PC-9 (cell line): ENCODE data around the gene TCF4. TPM values are rescaled to one million over a fixed set of nuclear protein-coding genes. Genes with fewer than 3 reads are reported as not detected.

Experiments
- BruUV-seq: library from RNA; stranded (reverse); fragments of 400-500 nt; replicated peaks from 2 replicates; lab custom pipeline; 2021; lab: Mats Ljungman, UMichigan
- CTCF ChIA-PET: fragments of 300-600 bp; sonication (Branson Sonifier 250); formaldehyde crosslinking; loops from one replicate; lab custom pipeline; 2022; ENCODE audit warnings: antibody characterized with exemption; lab: Charles Lee
- POLR2A ChIA-PET: fragments of 300-600 bp; sonication (Branson Sonifier 250); formaldehyde crosslinking; loops from one replicate; lab custom pipeline; 2022; ENCODE audit warnings: antibody characterized with exemption; ENCODE audit not compliant: unreplicated experiment; lab: Charles Lee
- DNase-seq, 2 experiments: peaks; one replicate each; pipeline versions ENCODE4 v3.0.0 to v3.0.0-alpha.2; 2015 to 2022; ENCODE audit warnings: mixed read lengths in 1 of 2
- H2AFZ ChIP-seq: fragments of 200-600 bp; sonication (generic); 2 replicates; pipeline ENCODE4 v1.8.1; 2017; ENCODE audit warnings: antibody characterized with exemption
- H3F3A ChIP-seq: fragments of 200-600 bp; sonication (generic); 2 replicates; pipeline ENCODE4 v1.8.1; 2017; ENCODE audit warnings: antibody characterized with exemption, mild to moderate bottlenecking, low read depth; ENCODE audit not compliant: insufficient read depth
- H3K27ac ChIP-seq: fragments of 200-600 bp; sonication (generic); 2 replicates; pipeline ENCODE4 v1.6.1; 2016; ENCODE audit warnings: mixed run types
- H3K27me3 ChIP-seq: fragments of 200-600 bp; sonication (generic); 2 replicates; pipeline ENCODE4 v1.6.1; 2016; ENCODE audit warnings: low read depth, mixed run types; ENCODE audit not compliant: insufficient read depth
- H3K36me3 ChIP-seq: fragments of 200-600 bp; sonication (generic); 2 replicates; pipeline ENCODE4 v1.6.1; 2016; ENCODE audit warnings: low read depth, mixed run types
- H3K4me1 ChIP-seq: fragments of 200-600 bp; sonication (generic); replicated peaks from 2 replicates; pipeline ENCODE4 v1.6.1; 2016; ENCODE audit warnings: mixed run types; ENCODE audit not compliant: insufficient read depth
- H3K4me2 ChIP-seq: fragments of 200-600 bp; sonication (generic); 2 replicates; pipeline ENCODE4 v1.6.1; 2017; ENCODE audit warnings: mixed run types
- H3K4me3 ChIP-seq: fragments of 200-600 bp; sonication (generic); 2 replicates; pipeline ENCODE4 v1.6.1; 2016; ENCODE audit warnings: mixed run types
- H3K79me2 ChIP-seq: fragments of 200-600 bp; sonication (generic); 2 replicates; pipeline ENCODE4 v1.6.1; 2017; ENCODE audit warnings: low read depth, mixed run types
- H3K9me2 ChIP-seq: fragments of 200-600 bp; sonication (generic); 2 replicates; pipeline ENCODE4 v1.8.1; 2017; ENCODE audit warnings: mild to moderate bottlenecking; ENCODE audit not compliant: insufficient read depth
- H3K9me3 ChIP-seq: fragments of 200-600 bp; sonication (generic); 2 replicates; pipeline ENCODE4 v1.8.1; 2016; ENCODE audit warnings: low read depth; ENCODE audit not compliant: insufficient read depth
- H4K20me1 ChIP-seq: fragments of 200-600 bp; sonication (generic); 2 replicates; pipeline ENCODE4 v1.8.1; 2017; ENCODE audit not compliant: insufficient read depth
- EZH2 ChIP-seq: fragments of 200-600 bp; sonication (generic); IDR thresholded peaks from 2 replicates; pipeline ENCODE4 v1.8.0; 2017; ENCODE audit warnings: antibody characterized with exemption, low read depth
- intact Hi-C: fragments of 100-400 bp; cut with micrococcal nuclease; formaldehyde crosslinking; loops from one replicate; pipeline ENCODE4 v1.10.0; 2022; ENCODE audit not compliant: unreplicated experiment
- total RNA-seq: library from RNA; stranded (reverse); gene quantifications from 2 replicates; pipeline ENCODE4 v1.2.3, GENCODE V29; 2021
- TF ChIP-seq, protein P1 (sequence below): fragments of 200-600 bp; sonication (generic); conservative IDR thresholded peaks from 2 replicates; pipeline ENCODE4 v1.6.1; 2017; ENCODE audit warnings: mixed run types, antibody characterized with exemption, mild to moderate bottlenecking, moderate library complexity

Gene TCF4
- total RNA-seq, 1 experiment from 2014 or later: 0.74 TPM

DNA sequence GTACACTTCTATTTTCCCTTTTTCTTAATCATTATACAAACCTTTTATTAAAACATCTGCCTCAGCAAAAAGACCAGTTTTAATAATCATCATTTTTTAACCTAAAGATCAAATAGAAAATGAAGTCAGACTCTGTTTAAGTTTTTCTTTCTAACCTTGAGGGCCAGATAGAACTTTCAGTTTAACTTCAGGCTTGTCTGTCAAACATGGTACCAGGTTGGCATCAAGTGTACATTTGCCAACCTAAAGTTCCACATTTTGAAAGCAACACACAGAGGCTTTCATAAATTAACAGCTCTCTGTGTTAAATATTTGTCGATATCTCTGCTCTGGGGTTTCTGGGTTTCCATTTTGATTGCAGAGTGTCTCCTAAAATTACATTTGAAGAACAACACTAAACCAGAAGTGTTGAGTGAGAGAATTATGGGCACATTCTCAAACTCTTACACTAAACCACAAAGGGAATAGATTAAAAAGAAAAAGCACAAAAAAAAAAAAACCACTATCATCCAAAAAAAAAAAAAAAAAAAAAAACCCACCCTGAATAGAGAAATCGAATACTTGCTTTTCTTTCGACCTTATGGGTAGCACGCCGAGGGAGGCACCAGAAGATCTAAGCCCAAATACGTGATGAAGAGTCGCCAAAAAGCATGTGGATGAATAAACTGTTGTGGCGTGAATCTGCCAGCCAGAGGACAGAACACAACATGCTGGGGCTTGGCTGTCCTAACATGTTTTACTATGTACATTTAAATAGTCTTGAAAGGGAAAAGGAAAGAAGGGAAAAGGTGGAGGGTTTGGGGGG, 166.2 kb downstream of the TCF4 start:
- Histone ChIP-seq H3K27ac (no peak overlapping the region), H3K36me3 (no peaks in the 10 kb centered on the region), H3K9me3 (no peaks in the 10 kb centered on the region), H4K20me1 (no peaks in the 10 kb centered on the region; the same call in 1 of the 2 replicates), H3K79me2 (no peaks in the 10 kb centered on the region), H3K4me3 (no peak overlapping the region), H3K9me2 (no peaks in the 10 kb centered on the region), H3K27me3 (no peaks in the 10 kb centered on the region), H3K4me1 (no peaks in the 10 kb centered on the region), H3K4me2 (no peak overlapping the region), H3F3A (no peaks in the 10 kb centered on the region), H2AFZ (no peak overlapping the region)
- ChIA-PET POLR2A (no interaction called here), CTCF (no interaction called here)
- intact Hi-C loops: no loop called here
- no peak for TF ChIP-seq EZH2
- TF ChIP-seq, protein P1, sequence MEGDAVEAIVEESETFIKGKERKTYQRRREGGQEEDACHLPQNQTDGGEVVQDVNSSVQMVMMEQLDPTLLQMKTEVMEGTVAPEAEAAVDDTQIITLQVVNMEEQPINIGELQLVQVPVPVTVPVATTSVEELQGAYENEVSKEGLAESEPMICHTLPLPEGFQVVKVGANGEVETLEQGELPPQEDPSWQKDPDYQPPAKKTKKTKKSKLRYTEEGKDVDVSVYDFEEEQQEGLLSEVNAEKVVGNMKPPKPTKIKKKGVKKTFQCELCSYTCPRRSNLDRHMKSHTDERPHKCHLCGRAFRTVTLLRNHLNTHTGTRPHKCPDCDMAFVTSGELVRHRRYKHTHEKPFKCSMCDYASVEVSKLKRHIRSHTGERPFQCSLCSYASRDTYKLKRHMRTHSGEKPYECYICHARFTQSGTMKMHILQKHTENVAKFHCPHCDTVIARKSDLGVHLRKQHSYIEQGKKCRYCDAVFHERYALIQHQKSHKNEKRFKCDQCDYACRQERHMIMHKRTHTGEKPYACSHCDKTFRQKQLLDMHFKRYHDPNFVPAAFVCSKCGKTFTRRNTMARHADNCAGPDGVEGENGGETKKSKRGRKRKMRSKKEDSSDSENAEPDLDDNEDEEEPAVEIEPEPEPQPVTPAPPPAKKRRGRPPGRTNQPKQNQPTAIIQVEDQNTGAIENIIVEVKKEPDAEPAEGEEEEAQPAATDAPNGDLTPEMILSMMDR: no peak
- BruUV-seq: no TSS peak
- no peak for DNase-seq

DNA sequence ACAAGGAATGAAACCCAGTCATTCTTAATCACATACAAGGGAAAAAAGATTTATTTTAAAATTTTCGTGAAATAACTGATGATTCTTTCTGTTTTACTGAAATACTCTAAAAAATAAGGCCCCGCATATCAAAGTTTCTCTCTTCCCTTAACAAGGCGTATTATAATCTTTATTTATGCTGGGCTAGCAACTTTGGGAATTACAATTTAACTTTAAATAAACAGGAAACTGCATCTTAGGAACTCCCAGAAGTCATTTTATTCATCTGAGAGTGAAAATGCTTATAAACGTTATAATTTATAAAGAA, 166.7 kb downstream of the TCF4 start:
- Histone ChIP-seq H3K4me3 (no peak overlapping the region), H3K27me3 (no peaks in the 10 kb centered on the region), H3K4me2 (no peak overlapping the region), H3K4me1 (no peaks in the 10 kb centered on the region), H3K79me2 (no peaks in the 10 kb centered on the region), H3F3A (no peaks in the 10 kb centered on the region), H2AFZ (no peak overlapping the region), H4K20me1 (no peaks in the 10 kb centered on the region; the same call in 1 of the 2 replicates), H3K9me3 (no peaks in the 10 kb centered on the region), H3K36me3 (no peaks in the 10 kb centered on the region), H3K9me2 (no peaks in the 10 kb centered on the region), H3K27ac (no peak overlapping the region)
- no peak for DNase-seq
- intact Hi-C loops: no loop called here
- POLR2A ChIA-PET: no interaction called here
- TF ChIP-seq, protein P1: no peak
- TF ChIP-seq EZH2: no peak
- CTCF ChIA-PET: no interaction called here
- BruUV-seq: no TSS peak

DNA sequence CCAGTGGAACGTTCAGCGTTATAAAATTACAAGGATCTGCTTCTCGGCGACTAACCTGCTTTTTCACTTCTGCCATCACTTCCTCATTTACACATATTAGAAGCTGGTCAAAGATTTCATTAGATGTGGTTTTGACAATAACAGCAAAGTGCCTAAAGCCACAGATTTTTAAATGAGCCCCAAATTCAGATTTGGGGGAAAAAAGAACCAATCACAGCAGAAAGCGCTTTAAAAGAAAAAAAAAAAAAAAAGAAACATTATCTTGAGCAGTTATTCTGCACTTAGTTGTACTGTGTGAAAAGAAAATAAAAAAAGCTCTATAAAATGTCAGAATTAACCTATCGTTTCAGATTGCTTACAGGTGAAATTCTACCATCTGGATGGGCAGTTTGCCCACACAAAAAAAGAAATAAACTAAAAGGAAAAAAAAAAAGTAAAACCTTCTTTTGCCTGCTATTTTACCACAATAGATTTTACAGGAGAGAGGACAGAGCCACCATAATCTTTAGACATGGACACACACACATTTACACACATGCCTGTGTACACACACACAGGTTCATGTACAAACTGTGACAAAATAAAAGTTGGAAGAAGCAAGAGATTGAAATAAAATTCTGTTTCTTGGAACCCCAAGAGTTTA, 167.2 kb downstream of the TCF4 start:
- no TSS peak for BruUV-seq

More for the DNA sequence above, 167.2 kb downstream of the TCF4 start:
- no peaks in the 10 kb centered on the region for H3K9me3 ChIP-seq
- H3K79me2 ChIP-seq: no peaks in the 10 kb centered on the region
- no peaks in the 10 kb centered on the region; the same call in 1 of the 2 replicates for H4K20me1 ChIP-seq
- no peaks in the 10 kb centered on the region for H3K36me3 ChIP-seq
- no peaks in the 10 kb centered on the region for H3K9me2 ChIP-seq
- H3K27me3 ChIP-seq: no peaks in the 10 kb centered on the region
- no peak overlapping the region for H2AFZ ChIP-seq
- no peak overlapping the region for H3K27ac ChIP-seq
- no peak for TF ChIP-seq EZH2
- TF ChIP-seq, protein P1: no peak
- H3K4me1 ChIP-seq: no peaks in the 10 kb centered on the region
- no peaks in the 10 kb centered on the region for H3F3A ChIP-seq
- H3K4me2 ChIP-seq: no peak overlapping the region
- ChIA-PET POLR2A (no interaction called here), CTCF (no interaction called here)
- no peak overlapping the region for H3K4me3 ChIP-seq
- no peak for DNase-seq
- intact Hi-C loops: no loop called here
